Measurements from ENCODE around the gene CEP250. TPM values are rescaled to one million over a fixed set of nuclear protein-coding genes. Genes with fewer than 3 reads are reported as not detected.

The CEP250 gene
- total RNA-seq, 4 donors from 2014 or later = 10.9 to 13.9 (median 12.8) TPM

DNA sequence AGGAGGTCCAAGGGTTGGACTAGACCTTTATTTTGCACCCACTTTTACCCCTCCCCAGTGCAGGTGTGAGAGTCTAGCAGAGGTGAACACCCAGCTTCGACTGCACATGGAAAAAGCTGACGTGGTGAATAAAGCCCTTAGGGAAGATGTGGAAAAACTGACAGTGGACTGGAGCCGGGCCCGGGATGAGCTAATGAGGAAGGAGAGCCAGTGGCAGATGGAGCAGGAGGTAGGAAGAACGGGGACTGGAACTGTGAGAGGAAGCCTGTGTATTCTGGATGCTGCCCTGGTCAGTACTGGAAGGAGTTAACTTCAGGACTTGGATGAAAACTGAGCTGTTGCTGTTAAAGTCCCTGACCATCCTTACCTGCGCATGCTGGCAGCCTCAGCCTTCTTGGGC, 10.6 kb downstream of the CEP250 start:
- intact Hi-C loops (cut with DNase I; ENCODE audit: low total_unique reads) = loop anchor here (2.0 to 10.0 kb wide), 4 partner anchors 75 to 679 kb away; partner anchors contain the start of gene SPAG4
- peaks cover 17 to 25% of the 10 kb centered on the region in 2 donors for H3K4me1 ChIP-seq
- DNase-seq (peak in 1 of 2 donors; percentile 25), ATAC-seq (no peak)
- H3K9me3 ChIP-seq = no peaks in the 10 kb centered on the region
- no peaks in the 10 kb centered on the region for H3K27me3 ChIP-seq
- no peak overlapping the region for H3K4me3 ChIP-seq
- H3K36me3 ChIP-seq = peaks cover 0 to 40% of the 10 kb centered on the region in 2 donors
- TF ChIP-seq, protein P1, sequence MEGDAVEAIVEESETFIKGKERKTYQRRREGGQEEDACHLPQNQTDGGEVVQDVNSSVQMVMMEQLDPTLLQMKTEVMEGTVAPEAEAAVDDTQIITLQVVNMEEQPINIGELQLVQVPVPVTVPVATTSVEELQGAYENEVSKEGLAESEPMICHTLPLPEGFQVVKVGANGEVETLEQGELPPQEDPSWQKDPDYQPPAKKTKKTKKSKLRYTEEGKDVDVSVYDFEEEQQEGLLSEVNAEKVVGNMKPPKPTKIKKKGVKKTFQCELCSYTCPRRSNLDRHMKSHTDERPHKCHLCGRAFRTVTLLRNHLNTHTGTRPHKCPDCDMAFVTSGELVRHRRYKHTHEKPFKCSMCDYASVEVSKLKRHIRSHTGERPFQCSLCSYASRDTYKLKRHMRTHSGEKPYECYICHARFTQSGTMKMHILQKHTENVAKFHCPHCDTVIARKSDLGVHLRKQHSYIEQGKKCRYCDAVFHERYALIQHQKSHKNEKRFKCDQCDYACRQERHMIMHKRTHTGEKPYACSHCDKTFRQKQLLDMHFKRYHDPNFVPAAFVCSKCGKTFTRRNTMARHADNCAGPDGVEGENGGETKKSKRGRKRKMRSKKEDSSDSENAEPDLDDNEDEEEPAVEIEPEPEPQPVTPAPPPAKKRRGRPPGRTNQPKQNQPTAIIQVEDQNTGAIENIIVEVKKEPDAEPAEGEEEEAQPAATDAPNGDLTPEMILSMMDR (IDR thresholded peaks at IDR 0.05 in 4 of 5, conservative IDR thresholded peaks at IDR 0.05 in 1 of 5) = no peak
- no peak for TF ChIP-seq POLR2A (IDR thresholded peaks at IDR 0.05)
- in situ Hi-C loops (cut with MboI; ENCODE audit: low sequenced_read_pairs in 4 of 4) = no loop called here
- peak overlapping the region in 1 of 4 donors; percentile 77 for H3K27ac ChIP-seq

DNA sequence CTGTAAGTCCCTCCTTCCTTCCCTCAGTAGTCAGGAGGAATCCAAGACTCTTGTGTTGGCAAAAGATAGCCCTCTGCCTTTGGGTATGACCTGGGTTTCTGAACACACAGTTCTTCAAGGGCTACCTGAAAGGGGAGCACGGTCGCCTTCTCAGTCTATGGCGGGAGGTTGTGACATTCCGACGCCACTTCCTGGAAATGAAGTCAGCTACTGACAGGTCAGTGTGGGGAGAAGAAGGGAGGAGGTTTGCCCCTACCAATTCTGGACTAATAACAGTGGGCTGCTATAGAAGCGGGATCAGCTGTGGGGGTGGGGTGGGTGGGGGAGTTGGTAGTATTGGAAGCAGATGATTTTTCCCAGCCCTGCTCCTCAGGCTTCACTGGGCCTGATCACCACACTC, 11.5 kb downstream of the CEP250 start:
- H3K4me1 ChIP-seq = peaks cover 17 to 25% of the 10 kb centered on the region in 2 donors
- intact Hi-C loops (cut with DNase I; ENCODE audit: low total_unique reads) = loop anchor here (2.0 to 10.0 kb wide), 4 partner anchors 74 to 678 kb away; partner anchors contain the start of gene SPAG4
- ATAC-seq (no peak), DNase-seq (no peak)
- in situ Hi-C loops (cut with MboI; ENCODE audit: low sequenced_read_pairs in 4 of 4) = no loop called here
- no peaks in the 10 kb centered on the region for H3K9me3 ChIP-seq
- TF ChIP-seq, protein P1 (IDR thresholded peaks at IDR 0.05 in 4 of 5, conservative IDR thresholded peaks at IDR 0.05 in 1 of 5) = no peak
- no peak for TF ChIP-seq POLR2A (IDR thresholded peaks at IDR 0.05)
- no peaks in the 10 kb centered on the region for H3K27me3 ChIP-seq
- H3K4me3 ChIP-seq = no peak overlapping the region
- peaks cover 0 to 40% of the 10 kb centered on the region in 2 donors for H3K36me3 ChIP-seq
- H3K27ac ChIP-seq = peak overlapping the region; percentile 50 to 77 (median 68)

DNA sequence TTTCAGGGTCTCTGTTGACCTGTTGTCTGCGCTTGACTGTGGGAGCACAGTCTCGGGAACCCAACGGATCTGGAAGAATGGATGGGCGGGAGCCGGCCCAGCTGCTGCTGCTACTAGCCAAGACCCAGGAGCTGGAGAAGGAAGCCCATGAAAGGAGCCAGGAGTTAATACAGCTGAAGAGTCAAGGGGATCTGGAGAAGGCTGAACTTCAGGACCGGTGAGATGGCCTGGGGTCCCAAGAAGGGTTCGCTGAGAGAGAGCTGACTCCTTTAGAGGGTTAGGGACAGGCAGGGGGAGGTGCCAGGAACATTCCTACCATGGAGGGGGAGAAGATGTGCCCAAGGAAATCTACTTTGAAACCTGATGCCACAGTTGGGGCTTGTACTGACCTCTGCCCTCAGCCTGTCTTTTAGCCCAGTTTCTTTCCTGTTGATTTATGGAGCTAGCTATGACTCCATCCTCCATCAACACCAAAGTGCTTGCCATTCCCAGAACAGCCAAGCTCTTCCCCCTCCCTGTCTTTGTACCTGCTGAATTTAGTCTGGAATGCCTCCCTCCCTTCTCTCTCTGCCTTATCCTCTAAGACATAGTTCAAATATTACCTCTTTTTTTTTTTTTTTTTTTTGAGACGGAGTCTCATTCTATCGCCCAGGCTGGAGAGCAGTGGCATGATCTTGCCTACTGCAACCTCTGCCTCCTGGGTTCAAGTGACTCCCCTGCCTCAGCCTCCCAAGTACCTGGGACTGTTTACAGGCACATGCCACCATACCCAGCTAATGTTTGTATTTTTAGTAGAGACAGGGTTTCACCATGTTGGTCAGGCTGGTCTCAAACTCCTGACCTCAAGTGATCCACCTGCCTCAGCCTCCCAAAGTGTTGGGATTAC, 12.2 kb downstream of the CEP250 start:
- Histone ChIP-seq H3K9me3 (no peaks in the 10 kb centered on the region), H3K27me3 (no peaks in the 10 kb centered on the region), H3K36me3 (peaks cover 0 to 40% of the 10 kb centered on the region in 2 donors), H3K4me1 (peaks cover 17 to 25% of the 10 kb centered on the region in 2 donors), H3K4me3 (no peak overlapping the region), H3K27ac (peak overlapping the region; percentile 50 to 77 (median 68))
- TF ChIP-seq POLR2A (IDR thresholded peaks at IDR 0.05) = no peak
- intact Hi-C loops (cut with DNase I; ENCODE audit: low total_unique reads) (loop anchor here (2.0 to 10.0 kb wide), 4 partner anchors 73 to 677 kb away; partner anchors contain the start of gene SPAG4), in situ Hi-C loops (cut with MboI; ENCODE audit: low sequenced_read_pairs in 4 of 4) (no loop called here)
- peak; percentile 5 to 63 for DNase-seq
- peak; percentile 81 to 88 for ATAC-seq

- peaks cover 17 to 23% of the 10 kb centered on the region in 2 donors for H3K4me1 ChIP-seq
- peak in 1 of 2 donors; percentile 37 for ATAC-seq
- TF ChIP-seq, protein P1 (IDR thresholded peaks at IDR 0.05 in 4 of 5, conservative IDR thresholded peaks at IDR 0.05 in 1 of 5) = no peak
- TF ChIP-seq POLR2A (IDR thresholded peaks at IDR 0.05) = no peak
- intact Hi-C loops (cut with DNase I; ENCODE audit: low total_unique reads) (loop anchor here (5.0 to 10.0 kb wide), 3 partner anchors 146 to 676 kb away; partner anchors contain the start of gene SPAG4), in situ Hi-C loops (cut with MboI; ENCODE audit: low sequenced_read_pairs in 4 of 4) (no loop called here)
- no peaks in the 10 kb centered on the region for H3K9me3 ChIP-seq
- DNase-seq = no peak
- H3K27ac ChIP-seq = peak overlapping the region; percentile 40 to 77 (median 67)
- no peak overlapping the region for H3K4me3 ChIP-seq
- H3K27me3 ChIP-seq = no peaks in the 10 kb centered on the region
- peaks cover 0 to 48% of the 10 kb centered on the region in 2 donors for H3K36me3 ChIP-seq
These were observed 13.4 kb downstream of the CEP250 start for GRCh38 chr20:35468671-35469334.
